ENCODE measurements around the gene MYO5A.
"Not testable (repeated sequence)": the region's sequence is repeated elsewhere in the genome, so short reads cannot be mapped to it uniquely, and the experiment has no call there.

Gene MYO5A

GRCh38 chr15:52285941-52286340 lies 242.7 kb downstream of the MYO5A start:
- H3K4me1 ChIP-seq (ENCODE audit: control insufficient read depth, insufficient read depth, low read length); H3K9me3 ChIP-seq (ENCODE audit: control insufficient read depth, insufficient read depth, low read depth, low read length); POLR2A ChIA-PET; H3K27ac ChIP-seq (ENCODE audit: extremely low read depth, low read depth, low read length); H3K36me3 ChIP-seq (ENCODE audit: control insufficient read depth in 2 of 2, insufficient read depth in 1 of 2, low read length in 2 of 2); H3K4me3 ChIP-seq (ENCODE audit: low read depth, low read length); CTCF ChIA-PET: not testable (repeated sequence)
- TF ChIP-seq KLF1 (tag by site-specific recombination; IDR thresholded peaks at IDR 0.05), result peak; percentile 46

DNA sequence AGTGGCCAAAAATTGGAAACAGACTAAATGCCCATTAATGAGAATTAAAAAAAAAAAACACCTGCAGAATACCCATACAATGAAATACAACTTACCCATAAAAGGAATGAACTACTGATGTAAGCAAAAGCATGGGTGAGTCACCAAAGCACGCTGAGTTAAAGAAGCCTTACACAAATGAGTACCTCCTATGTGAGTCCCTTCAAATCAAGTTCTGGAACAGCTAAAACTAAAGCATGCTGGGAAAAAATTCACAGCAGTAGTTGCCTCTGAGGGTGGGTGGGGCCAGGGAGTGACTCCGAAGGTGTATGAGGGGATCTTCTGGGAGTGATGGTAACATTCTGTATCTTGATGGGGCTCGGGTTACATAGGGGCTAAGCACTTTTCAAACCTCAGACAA lies 244.5 kb downstream of the MYO5A start:
- no peak overlapping the region for H3K4me3 ChIP-seq (ENCODE audit: low read depth, low read length)
- H3K4me1 ChIP-seq (ENCODE audit: control insufficient read depth, insufficient read depth, low read length), result peaks cover 2% of the 10 kb centered on the region; the same call in 1 of the 2 replicates
- no peak overlapping the region for H3K27ac ChIP-seq (ENCODE audit: extremely low read depth, low read depth, low read length)
- no peaks in the 10 kb centered on the region for H3K9me3 ChIP-seq (ENCODE audit: control insufficient read depth, insufficient read depth, low read depth, low read length)
- ChIA-PET CTCF (no interaction called here), POLR2A (interaction anchor here (0.6 kb wide), 1 partner anchor 526 kb away, joined by 9 read pairs; no protein-coding TSS in a partner anchor)
- TF ChIP-seq PRDM1 (tag by site-specific recombination; IDR thresholded peaks at IDR 0.05), result no peak
- no peak for TF ChIP-seq ZNF138 (tag by site-specific recombination; IDR thresholded peaks at IDR 0.05; ENCODE audit: borderline replicate concordance)
- TF ChIP-seq ZNF658 (tag by site-specific recombination; IDR thresholded peaks at IDR 0.05), result no peak
- TF ChIP-seq MEIS1 (CRISPR knock-in tag; IDR thresholded peaks at IDR 0.05; ENCODE audit: borderline replicate concordance), result no peak
- 0 out of 2 replicates have a peak, but pooled peaks have one; percentile 21 for TF ChIP-seq ZNF76 (tag by site-specific recombination; IDR thresholded peaks at IDR 0.05; ENCODE audit: borderline replicate concordance, low read depth)
- TF ChIP-seq KLF1 (tag by site-specific recombination; IDR thresholded peaks at IDR 0.05), result peak; percentile 18; the same call in 1 of the 2 replicates
- no peak for TF ChIP-seq GLI2 (tag by site-specific recombination; IDR thresholded peaks at IDR 0.05; ENCODE audit: borderline replicate concordance, low read depth)
- no peak for TF ChIP-seq ZBTB7A (tag by site-specific recombination; IDR thresholded peaks at IDR 0.05; ENCODE audit: low read depth)
- TF ChIP-seq ZNF600 (tag by site-specific recombination; IDR thresholded peaks at IDR 0.05), result 0 out of 2 replicates have a peak, but pooled peaks have one; percentile 14
- TF ChIP-seq ZNF24 (tag by site-specific recombination; IDR thresholded peaks at IDR 0.05), result peak; percentile 63
- TF ChIP-seq AEBP2 (tag by site-specific recombination; IDR thresholded peaks at IDR 0.05; ENCODE audit: borderline replicate concordance), result no peak
- no peak for TF ChIP-seq ZNF747 (tag by site-specific recombination; IDR thresholded peaks at IDR 0.05)
- H3K36me3 ChIP-seq (ENCODE audit: control insufficient read depth in 2 of 2, insufficient read depth in 1 of 2, low read length in 2 of 2), result peaks cover 0 to 20% of the 10 kb centered on the region in 2 experiments; a peak in 2 of 3 replicates

DNA sequence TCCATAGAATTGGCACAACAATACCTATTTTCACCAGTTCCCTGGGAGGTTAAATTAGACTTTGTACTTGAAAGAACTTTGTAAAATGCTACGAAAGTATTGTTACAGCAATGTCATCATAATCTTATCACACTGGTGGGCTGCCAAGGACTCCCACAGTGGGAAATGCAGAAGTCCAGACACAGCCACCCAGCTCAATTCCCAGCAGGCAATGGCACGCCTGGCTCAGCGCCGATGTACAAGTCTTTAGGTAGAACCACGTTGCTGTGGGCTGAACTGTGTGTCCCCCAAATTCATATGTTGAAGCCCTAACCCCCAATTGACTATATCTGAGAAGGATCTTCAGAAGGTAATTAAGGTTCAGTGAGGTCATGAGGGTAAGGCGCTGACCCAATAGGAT lies 245.4 kb downstream of the MYO5A start:
- CTCF ChIA-PET, result no interaction called here
- Histone ChIP-seq H3K9me3 (ENCODE audit: control insufficient read depth, insufficient read depth, low read depth, low read length) (no peaks in the 10 kb centered on the region), H3K36me3 (ENCODE audit: control insufficient read depth in 2 of 2, insufficient read depth in 1 of 2, low read length in 2 of 2) (peaks cover 0 to 29% of the 10 kb centered on the region in 2 experiments; a peak in 2 of 3 replicates), H3K4me3 (ENCODE audit: low read depth, low read length) (no peak overlapping the region), H3K27ac (ENCODE audit: extremely low read depth, low read depth, low read length) (no peak overlapping the region), H3K4me1 (ENCODE audit: control insufficient read depth, insufficient read depth, low read length) (no peaks in the 10 kb centered on the region)
- TF ChIP-seq ZNF473 (tag by site-specific recombination; IDR thresholded peaks at IDR 0.05), result no peak
- TF ChIP-seq, protein P1, sequence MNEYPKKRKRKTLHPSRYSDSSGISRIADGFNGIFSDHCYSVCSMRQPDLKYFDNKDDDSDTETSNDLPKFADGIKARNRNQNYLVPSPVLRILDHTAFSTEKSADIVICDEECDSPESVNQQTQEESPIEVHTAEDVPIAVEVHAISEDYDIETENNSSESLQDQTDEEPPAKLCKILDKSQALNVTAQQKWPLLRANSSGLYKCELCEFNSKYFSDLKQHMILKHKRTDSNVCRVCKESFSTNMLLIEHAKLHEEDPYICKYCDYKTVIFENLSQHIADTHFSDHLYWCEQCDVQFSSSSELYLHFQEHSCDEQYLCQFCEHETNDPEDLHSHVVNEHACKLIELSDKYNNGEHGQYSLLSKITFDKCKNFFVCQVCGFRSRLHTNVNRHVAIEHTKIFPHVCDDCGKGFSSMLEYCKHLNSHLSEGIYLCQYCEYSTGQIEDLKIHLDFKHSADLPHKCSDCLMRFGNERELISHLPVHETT (tag by site-specific recombination; IDR thresholded peaks at IDR 0.05), result no peak
- TF ChIP-seq ZFP41 (tag by site-specific recombination; IDR thresholded peaks at IDR 0.05; ENCODE audit: borderline replicate concordance), result no peak
- TF ChIP-seq SCRT1 (tag by site-specific recombination; IDR thresholded peaks at IDR 0.05; ENCODE audit: borderline replicate concordance), result no peak
- TF ChIP-seq ZNF341 (tag by site-specific recombination; IDR thresholded peaks at IDR 0.05; ENCODE audit: low read depth), result no peak
- no peak for TF ChIP-seq ZNF302 (tag by site-specific recombination; IDR thresholded peaks at IDR 0.05; ENCODE audit: low read depth)
- no peak for TF ChIP-seq ZBTB1 (tag by site-specific recombination; IDR thresholded peaks at IDR 0.05)
- TF ChIP-seq ZNF701 (tag by site-specific recombination; IDR thresholded peaks at IDR 0.05), result no peak
- TF ChIP-seq MYNN (tag by site-specific recombination; IDR thresholded peaks at IDR 0.05; ENCODE audit: borderline replicate concordance), result no peak
- no peak for TF ChIP-seq ZNF324 (tag by site-specific recombination; IDR thresholded peaks at IDR 0.05)
- POLR2A ChIA-PET, result no interaction called here

All from HEK293 (cell line).